Stimulated activated CD4-positive, alpha-beta T cell treated with anti-CD3 and anti-CD28 coated beads, Interleukin-1b, Interleukin-23, amount 100 ng/mL, for 1 hour (primary cell): ENCODE measurements around the gene PLXNA4.

Experiments
- DNase-seq, 2 donors: peaks; one replicate each; pipeline ENCODE4 v3.0.0-alpha.2; 2020; ENCODE audit warnings: low read depth in 2 of 2

PLXNA4 gene

GRCh38 chr7:132531562-132531961, 44.7 kb downstream of the PLXNA4 start:
- DNase-seq = no peak

- DNase-seq = no peak
Observed at GRCh38 chr7:132528695-132529094, 47.6 kb downstream of the PLXNA4 start.

- no peak for DNase-seq
Observed at GRCh38 chr7:132527467-132528410, 48.5 kb downstream of the PLXNA4 start.

GRCh38 chr7:132526111-132526740, 50.0 kb downstream of the PLXNA4 start:
- DNase-seq = no peak

GRCh38 chr7:132521423-132521822, 54.8 kb downstream of the PLXNA4 start:
- no peak for DNase-seq

GRCh38 chr7:132520591-132521280, 55.5 kb downstream of the PLXNA4 start:
- no peak for DNase-seq

- DNase-seq = no peak
Observed at GRCh38 chr7:132519936-132520335, 56.3 kb downstream of the PLXNA4 start.

- DNase-seq = no peak
Observed at GRCh38 chr7:132518839-132519173, 57.5 kb downstream of the PLXNA4 start.

- no peak for DNase-seq
Observed at GRCh38 chr7:132518102-132518838, 58.0 kb downstream of the PLXNA4 start.

GRCh38 chr7:132516042-132516840, 60.0 kb downstream of the PLXNA4 start:
- no peak for DNase-seq

- no peak for DNase-seq
Observed at GRCh38 chr7:132515181-132515580, 61.1 kb downstream of the PLXNA4 start.

GRCh38 chr7:132514430-132514829, 61.8 kb downstream of the PLXNA4 start:
- DNase-seq = no peak

- DNase-seq = no peak
Observed at GRCh38 chr7:132511921-132512320, 64.3 kb downstream of the PLXNA4 start.

- DNase-seq = no peak
Observed at GRCh38 chr7:132511387-132511786, 64.9 kb downstream of the PLXNA4 start.

GRCh38 chr7:132509643-132510042, 66.6 kb downstream of the PLXNA4 start:
- no peak for DNase-seq

GRCh38 chr7:132508724-132509353, 67.4 kb downstream of the PLXNA4 start:
- no peak for DNase-seq

GRCh38 chr7:132504852-132505251, 71.4 kb downstream of the PLXNA4 start:
- DNase-seq = no peak

GRCh38 chr7:132504071-132504470, 72.2 kb downstream of the PLXNA4 start:
- no peak for DNase-seq

- no peak for DNase-seq
Observed at GRCh38 chr7:132503415-132503814, 72.9 kb downstream of the PLXNA4 start.

- DNase-seq = no peak
Observed at GRCh38 chr7:132501956-132502355, 74.3 kb downstream of the PLXNA4 start.
